SK-N-SH treated with all-trans-retinoic acid at 6 μM for 48 hours (cell line): Measurements from ENCODE around the gene PEDS1.
A peak's percentile ranks its signal among the peaks of the same experiment; 100 is the strongest.

ENCODE experiments used
- ATAC-seq: fragments of 200-7000 bp; cut with Tn5 transposase; 3 replicates; pipeline ENCODE4 v1.9.1; 2020; ENCODE audit warnings: mild to moderate bottlenecking, moderate library complexity
- ARNTL ChIP-seq: fragments of 450-650 bp; formaldehyde crosslinking; IDR thresholded peaks from 2 replicates; pipeline ENCODE4 v1.5.0; 2020; ENCODE audit warnings: low read depth, mild to moderate bottlenecking, moderate library complexity, borderline replicate concordance
- BACH2 ChIP-seq: fragments of 250-450 bp; sonication (Bioruptor Pico); IDR thresholded peaks from 2 replicates; pipeline ENCODE4 v1.9.0; 2021; ENCODE audit warnings: mild to moderate bottlenecking, borderline replicate concordance
- ESRRG ChIP-seq: fragments of 250-450 bp; sonication (Bioruptor Pico); IDR thresholded peaks from 2 replicates; pipeline ENCODE4 v1.6.1; 2021; ENCODE audit warnings: mild to moderate bottlenecking
- ISL1 ChIP-seq: fragments of 250-450 bp; sonication (Bioruptor Pico); IDR thresholded peaks from 2 replicates; pipeline ENCODE4 v2.1.2; 2022; ENCODE audit warnings: mild to moderate bottlenecking, moderate library complexity
- OSR1 ChIP-seq: fragments of 250-450 bp; sonication (Bioruptor Pico); IDR thresholded peaks from 2 replicates; pipeline ENCODE4 v1.8.0; 2022; ENCODE audit warnings: moderate library complexity, mild to moderate bottlenecking, inconsistent platforms
- PPARA ChIP-seq: fragments of 250-450 bp; sonication (Bioruptor Pico); IDR thresholded peaks from 2 replicates; pipeline ENCODE4 v1.5.0; 2020; ENCODE audit warnings: mild to moderate bottlenecking, borderline replicate concordance
- RARB ChIP-seq: fragments of 250-450 bp; sonication (Bioruptor Pico); IDR thresholded peaks from 2 replicates; pipeline ENCODE4 v1.8.0; 2021; ENCODE audit warnings: mild to moderate bottlenecking, moderate library complexity
- SNAI2 ChIP-seq: fragments of 250-450 bp; sonication (Bioruptor Pico); IDR thresholded peaks from 2 replicates; pipeline ENCODE4 v1.5.0; 2020; ENCODE audit warnings: mild to moderate bottlenecking, moderate library complexity
- TCF4 ChIP-seq: fragments of 250-450 bp; sonication (Bioruptor Pico); IDR thresholded peaks from 2 replicates; pipeline ENCODE4 v1.8.0; 2021; ENCODE audit warnings: mild to moderate bottlenecking, moderate library complexity, borderline replicate concordance
- TOX ChIP-seq: fragments of 250-450 bp; sonication (Bioruptor Pico); IDR thresholded peaks from 2 replicates; pipeline ENCODE4 v1.8.0; 2021; ENCODE audit warnings: mild to moderate bottlenecking, moderate library complexity, borderline replicate concordance
- ZFP3 ChIP-seq: fragments of 250-450 bp; sonication (Bioruptor Pico); IDR thresholded peaks from 2 replicates; pipeline ENCODE4 v1.5.0; 2020; ENCODE audit warnings: mild to moderate bottlenecking, moderate library complexity
- ZFP30 ChIP-seq: fragments of 450-650 bp; formaldehyde crosslinking; IDR thresholded peaks from 2 replicates; pipeline ENCODE4 v1.5.0; 2022; ENCODE audit warnings: mild to moderate bottlenecking, moderate library complexity
- ZNF565 ChIP-seq: fragments of 450-650 bp; formaldehyde crosslinking; conservative IDR thresholded peaks from 2 replicates; pipeline ENCODE4 v1.5.0; 2020; ENCODE audit warnings: low read depth, mild to moderate bottlenecking, moderate library complexity
- ZNF70 ChIP-seq: fragments of 450-650 bp; formaldehyde crosslinking; IDR thresholded peaks from 2 replicates; pipeline ENCODE4 v1.5.0; 2020; ENCODE audit warnings: mild to moderate bottlenecking, moderate library complexity
- ZNF8 ChIP-seq: fragments of 450-650 bp; formaldehyde crosslinking; IDR thresholded peaks from 2 replicates; pipeline ENCODE4 v1.5.0; 2020; ENCODE audit warnings: mild to moderate bottlenecking, moderate library complexity
- TF ChIP-seq, protein P1 (sequence below): fragments of 250-450 bp; sonication (Bioruptor Pico); IDR thresholded peaks from 2 replicates; pipeline ENCODE4 v1.5.1; 2021; ENCODE audit warnings: mild to moderate bottlenecking, moderate library complexity
- TF ChIP-seq, protein P2 (sequence below): fragments of 250-450 bp; sonication (Bioruptor Pico); IDR thresholded peaks from 2 replicates; pipeline ENCODE4 v1.8.0; 2020; ENCODE audit warnings: mild to moderate bottlenecking, moderate library complexity, borderline replicate concordance
- TF ChIP-seq, protein P3 (sequence below): fragments of 250-450 bp; sonication (Bioruptor Pico); IDR thresholded peaks from 2 replicates; pipeline ENCODE4 v1.8.0; 2021; ENCODE audit warnings: low read depth, mild to moderate bottlenecking, moderate library complexity, borderline replicate concordance
- TF ChIP-seq, protein P4 (sequence below): fragments of 250-450 bp; sonication (Bioruptor Pico); IDR thresholded peaks from 2 replicates; pipeline ENCODE4 v1.5.1; 2020; ENCODE audit warnings: low read depth, mild to moderate bottlenecking, moderate library complexity
- TF ChIP-seq, protein P5 (sequence below): fragments of 250-450 bp; sonication (Bioruptor Pico); IDR thresholded peaks from 2 replicates; pipeline ENCODE4 v1.5.0; 2020; ENCODE audit warnings: mild to moderate bottlenecking, moderate library complexity

Gene PEDS1

DNA sequence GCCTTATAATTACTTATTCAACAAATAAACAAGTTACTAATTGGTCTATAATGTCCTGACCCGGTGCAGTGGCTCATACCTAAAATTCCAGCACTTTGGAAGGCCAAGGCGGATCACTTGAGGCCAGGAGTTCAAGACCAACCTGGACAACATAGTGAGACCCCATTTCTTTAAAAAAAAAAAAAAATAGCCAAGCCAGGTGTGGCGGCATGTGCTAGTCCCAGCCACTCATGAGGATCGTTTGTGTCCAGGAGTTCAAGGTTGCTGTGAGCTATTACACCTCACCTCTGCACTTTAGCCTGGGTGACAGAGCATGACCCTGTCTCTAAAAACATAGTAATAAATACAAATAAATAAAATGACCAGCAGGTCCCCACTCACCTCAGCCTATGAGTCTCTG is 30.8 kb downstream of the PEDS1 start:
- ATAC-seq: no peak
- TF ChIP-seq PPARA (no peak), RARB (CRISPR knock-in tag) (no peak), SNAI2 (CRISPR knock-in tag) (no peak), OSR1 (CRISPR knock-in tag) (no peak), ZNF565 (no peak), ARNTL (CRISPR knock-in tag) (no peak), ZNF8 (no peak), ZFP30 (CRISPR knock-in tag) (no peak), ISL1 (CRISPR knock-in tag) (no peak), ESRRG (no peak), ZFP3 (no peak), BACH2 (CRISPR knock-in tag) (no peak), TOX (CRISPR knock-in tag) (no peak), TCF4 (CRISPR knock-in tag) (no peak)
- TF ChIP-seq, protein P1, sequence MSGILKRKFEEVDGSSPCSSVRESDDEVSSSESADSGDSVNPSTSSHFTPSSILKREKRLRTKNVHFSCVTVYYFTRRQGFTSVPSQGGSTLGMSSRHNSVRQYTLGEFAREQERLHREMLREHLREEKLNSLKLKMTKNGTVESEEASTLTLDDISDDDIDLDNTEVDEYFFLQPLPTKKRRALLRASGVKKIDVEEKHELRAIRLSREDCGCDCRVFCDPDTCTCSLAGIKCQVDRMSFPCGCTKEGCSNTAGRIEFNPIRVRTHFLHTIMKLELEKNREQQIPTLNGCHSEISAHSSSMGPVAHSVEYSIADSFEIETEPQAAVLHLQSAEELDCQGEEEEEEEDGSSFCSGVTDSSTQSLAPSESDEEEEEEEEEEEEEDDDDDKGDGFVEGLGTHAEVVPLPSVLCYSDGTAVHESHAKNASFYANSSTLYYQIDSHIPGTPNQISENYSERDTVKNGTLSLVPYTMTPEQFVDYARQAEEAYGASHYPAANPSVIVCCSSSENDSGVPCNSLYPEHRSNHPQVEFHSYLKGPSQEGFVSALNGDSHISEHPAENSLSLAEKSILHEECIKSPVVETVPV: no peak
- TF ChIP-seq, protein P2, sequence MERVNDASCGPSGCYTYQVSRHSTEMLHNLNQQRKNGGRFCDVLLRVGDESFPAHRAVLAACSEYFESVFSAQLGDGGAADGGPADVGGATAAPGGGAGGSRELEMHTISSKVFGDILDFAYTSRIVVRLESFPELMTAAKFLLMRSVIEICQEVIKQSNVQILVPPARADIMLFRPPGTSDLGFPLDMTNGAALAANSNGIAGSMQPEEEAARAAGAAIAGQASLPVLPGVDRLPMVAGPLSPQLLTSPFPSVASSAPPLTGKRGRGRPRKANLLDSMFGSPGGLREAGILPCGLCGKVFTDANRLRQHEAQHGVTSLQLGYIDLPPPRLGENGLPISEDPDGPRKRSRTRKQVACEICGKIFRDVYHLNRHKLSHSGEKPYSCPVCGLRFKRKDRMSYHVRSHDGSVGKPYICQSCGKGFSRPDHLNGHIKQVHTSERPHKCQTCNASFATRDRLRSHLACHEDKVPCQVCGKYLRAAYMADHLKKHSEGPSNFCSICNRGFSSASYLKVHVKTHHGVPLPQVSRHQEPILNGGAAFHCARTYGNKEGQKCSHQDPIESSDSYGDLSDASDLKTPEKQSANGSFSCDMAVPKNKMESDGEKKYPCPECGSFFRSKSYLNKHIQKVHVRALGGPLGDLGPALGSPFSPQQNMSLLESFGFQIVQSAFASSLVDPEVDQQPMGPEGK (CRISPR knock-in tag): no peak
- TF ChIP-seq, protein P3, sequence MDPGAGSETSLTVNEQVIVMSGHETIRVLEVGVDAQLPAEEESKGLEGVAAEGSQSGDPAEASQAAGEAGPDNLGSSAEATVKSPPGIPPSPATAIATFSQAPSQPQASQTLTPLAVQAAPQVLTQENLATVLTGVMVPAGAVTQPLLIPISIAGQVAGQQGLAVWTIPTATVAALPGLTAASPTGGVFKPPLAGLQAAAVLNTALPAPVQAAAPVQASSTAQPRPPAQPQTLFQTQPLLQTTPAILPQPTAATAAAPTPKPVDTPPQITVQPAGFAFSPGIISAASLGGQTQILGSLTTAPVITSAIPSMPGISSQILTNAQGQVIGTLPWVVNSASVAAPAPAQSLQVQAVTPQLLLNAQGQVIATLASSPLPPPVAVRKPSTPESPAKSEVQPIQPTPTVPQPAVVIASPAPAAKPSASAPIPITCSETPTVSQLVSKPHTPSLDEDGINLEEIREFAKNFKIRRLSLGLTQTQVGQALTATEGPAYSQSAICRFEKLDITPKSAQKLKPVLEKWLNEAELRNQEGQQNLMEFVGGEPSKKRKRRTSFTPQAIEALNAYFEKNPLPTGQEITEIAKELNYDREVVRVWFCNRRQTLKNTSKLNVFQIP (CRISPR knock-in tag): no peak
- TF ChIP-seq, protein P4, sequence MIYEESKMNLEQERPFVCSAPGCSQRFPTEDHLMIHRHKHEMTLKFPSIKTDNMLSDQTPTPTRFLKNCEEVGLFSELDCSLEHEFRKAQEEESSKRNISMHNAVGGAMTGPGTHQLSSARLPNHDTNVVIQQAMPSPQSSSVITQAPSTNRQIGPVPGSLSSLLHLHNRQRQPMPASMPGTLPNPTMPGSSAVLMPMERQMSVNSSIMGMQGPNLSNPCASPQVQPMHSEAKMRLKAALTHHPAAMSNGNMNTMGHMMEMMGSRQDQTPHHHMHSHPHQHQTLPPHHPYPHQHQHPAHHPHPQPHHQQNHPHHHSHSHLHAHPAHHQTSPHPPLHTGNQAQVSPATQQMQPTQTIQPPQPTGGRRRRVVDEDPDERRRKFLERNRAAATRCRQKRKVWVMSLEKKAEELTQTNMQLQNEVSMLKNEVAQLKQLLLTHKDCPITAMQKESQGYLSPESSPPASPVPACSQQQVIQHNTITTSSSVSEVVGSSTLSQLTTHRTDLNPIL (CRISPR knock-in tag): no peak

DNA sequence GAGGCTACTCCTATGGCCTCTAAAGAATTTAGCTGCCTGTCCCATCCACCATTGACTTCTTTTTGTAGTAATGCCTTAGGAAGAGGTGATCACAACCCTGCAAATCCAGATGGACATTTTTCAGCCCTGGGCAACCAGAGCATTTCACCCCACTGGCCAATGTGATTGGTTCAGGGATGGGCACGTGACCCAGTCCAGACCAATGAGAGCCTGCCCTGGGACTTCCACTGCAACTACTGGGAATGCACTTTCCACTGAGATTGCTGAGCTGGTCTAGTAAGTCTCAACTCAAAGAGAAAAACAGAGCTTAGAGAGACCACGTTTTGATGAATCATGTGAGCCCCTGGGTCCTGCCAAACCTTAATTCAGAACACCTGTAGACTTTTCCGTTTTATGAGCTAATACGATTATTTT is 31.7 kb downstream of the PEDS1 start:
- peak; percentile 70 for ATAC-seq
- TF ChIP-seq, protein P5, sequence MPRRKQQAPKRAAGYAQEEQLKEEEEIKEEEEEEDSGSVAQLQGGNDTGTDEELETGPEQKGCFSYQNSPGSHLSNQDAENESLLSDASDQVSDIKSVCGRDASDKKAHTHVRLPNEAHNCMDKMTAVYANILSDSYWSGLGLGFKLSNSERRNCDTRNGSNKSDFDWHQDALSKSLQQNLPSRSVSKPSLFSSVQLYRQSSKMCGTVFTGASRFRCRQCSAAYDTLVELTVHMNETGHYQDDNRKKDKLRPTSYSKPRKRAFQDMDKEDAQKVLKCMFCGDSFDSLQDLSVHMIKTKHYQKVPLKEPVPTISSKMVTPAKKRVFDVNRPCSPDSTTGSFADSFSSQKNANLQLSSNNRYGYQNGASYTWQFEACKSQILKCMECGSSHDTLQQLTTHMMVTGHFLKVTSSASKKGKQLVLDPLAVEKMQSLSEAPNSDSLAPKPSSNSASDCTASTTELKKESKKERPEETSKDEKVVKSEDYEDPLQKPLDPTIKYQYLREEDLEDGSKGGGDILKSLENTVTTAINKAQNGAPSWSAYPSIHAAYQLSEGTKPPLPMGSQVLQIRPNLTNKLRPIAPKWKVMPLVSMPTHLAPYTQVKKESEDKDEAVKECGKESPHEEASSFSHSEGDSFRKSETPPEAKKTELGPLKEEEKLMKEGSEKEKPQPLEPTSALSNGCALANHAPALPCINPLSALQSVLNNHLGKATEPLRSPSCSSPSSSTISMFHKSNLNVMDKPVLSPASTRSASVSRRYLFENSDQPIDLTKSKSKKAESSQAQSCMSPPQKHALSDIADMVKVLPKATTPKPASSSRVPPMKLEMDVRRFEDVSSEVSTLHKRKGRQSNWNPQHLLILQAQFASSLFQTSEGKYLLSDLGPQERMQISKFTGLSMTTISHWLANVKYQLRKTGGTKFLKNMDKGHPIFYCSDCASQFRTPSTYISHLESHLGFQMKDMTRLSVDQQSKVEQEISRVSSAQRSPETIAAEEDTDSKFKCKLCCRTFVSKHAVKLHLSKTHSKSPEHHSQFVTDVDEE (CRISPR knock-in tag): no peak
- TF ChIP-seq PPARA (no peak), ZNF8 (no peak), TCF4 (CRISPR knock-in tag) (no peak), ZNF565 (no peak), RARB (CRISPR knock-in tag) (no peak), BACH2 (CRISPR knock-in tag) (no peak), TOX (CRISPR knock-in tag) (no peak), ARNTL (CRISPR knock-in tag) (no peak), ZNF70 (no peak)
- TF ChIP-seq, protein P3 (CRISPR knock-in tag): no peak
- TF ChIP-seq, protein P1: no peak
